Activated naive CD8-positive, alpha-beta T cell treated with anti-CD3 and anti-CD28 coated beads, Interleukin-2, amount 50 U/mL, for 24 hours (primary cell): ENCODE data around the gene MFF.
"Not testable (repeated sequence)": the region's sequence is repeated elsewhere in the genome, so short reads cannot be mapped to it uniquely, and the experiment has no call there.

Experiments
- ATAC-seq: fragments of 150-1000 bp; cut with Tn5 transposase; one replicate; pipeline ENCODE4 v1.10.0; 2021
- DNase-seq: peaks from one replicate; pipeline ENCODE4 v3.0.0; 2021
- H3K27ac Mint-ChIP-seq: one replicate; pipeline ENCODE4 v1.8.0; 2021; ENCODE audit warnings: mild to moderate bottlenecking, mixed read lengths
- H3K27me3 Mint-ChIP-seq: one replicate; pipeline ENCODE4 v1.8.0; 2021; ENCODE audit warnings: mixed read lengths
- H3K36me3 Mint-ChIP-seq: one replicate; pipeline ENCODE4 v1.8.0; 2021; ENCODE audit warnings: low read depth, mixed read lengths
- H3K4me1 Mint-ChIP-seq: one replicate; pipeline ENCODE4 v1.8.0; 2021; ENCODE audit warnings: mixed read lengths
- H3K4me3 Mint-ChIP-seq: one replicate; pipeline ENCODE4 v1.8.0; 2021; ENCODE audit warnings: mild to moderate bottlenecking, moderate library complexity, mixed read lengths
- H3K9me3 Mint-ChIP-seq: one replicate; pipeline ENCODE4 v1.8.0; 2021; ENCODE audit warnings: mixed read lengths

Gene MFF

DNA sequence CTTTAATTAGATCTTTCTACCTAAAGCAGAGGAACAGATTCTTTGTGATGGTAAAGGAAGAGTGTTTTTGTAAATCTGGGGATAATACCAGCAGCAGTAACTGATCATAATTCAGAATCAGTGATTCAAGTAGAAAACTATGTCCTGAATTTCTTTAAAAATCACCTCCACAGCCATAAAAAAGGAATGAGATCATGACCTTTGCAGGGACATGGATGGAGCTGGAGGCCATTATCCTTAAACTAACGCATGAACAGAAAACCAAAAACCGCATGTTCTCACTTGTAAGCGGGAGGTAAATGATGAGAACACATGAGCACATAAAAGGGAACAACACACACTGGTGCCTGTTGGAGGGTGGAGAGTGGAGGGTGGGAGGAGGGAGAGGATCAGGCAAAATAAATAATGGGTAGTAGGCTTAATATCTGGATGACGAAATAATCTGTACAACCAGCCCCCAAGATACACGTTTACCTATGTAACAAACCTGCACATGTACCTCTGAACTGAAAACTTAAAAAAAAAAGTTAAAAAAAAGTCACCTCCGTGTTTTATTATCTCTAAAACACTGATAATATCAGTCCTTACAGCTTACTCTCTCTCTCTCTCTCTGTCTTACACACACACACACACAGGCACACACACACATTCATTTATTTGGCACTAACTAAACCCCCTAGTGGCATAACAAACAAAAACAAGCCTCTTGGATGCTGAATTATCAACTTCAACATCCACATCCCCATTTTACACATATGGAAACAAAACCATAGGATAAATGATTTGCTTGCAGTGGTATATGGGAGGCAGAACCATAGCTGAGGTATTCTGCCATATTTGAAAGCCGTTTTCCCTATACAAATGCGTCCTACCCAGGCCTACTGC is 52.7 kb downstream of the MFF start:
- Mint-ChIP-seq H3K27ac (no peak overlapping the region), H3K27me3 (no peaks in the 10 kb centered on the region), H3K9me3 (peaks cover 11% of the 10 kb centered on the region), H3K4me3 (no peak overlapping the region), H3K4me1 (peaks cover 24% of the 10 kb centered on the region), H3K36me3 (peaks cover 3% of the 10 kb centered on the region)
- DNase-seq (no peak), ATAC-seq (no peak)

DNA sequence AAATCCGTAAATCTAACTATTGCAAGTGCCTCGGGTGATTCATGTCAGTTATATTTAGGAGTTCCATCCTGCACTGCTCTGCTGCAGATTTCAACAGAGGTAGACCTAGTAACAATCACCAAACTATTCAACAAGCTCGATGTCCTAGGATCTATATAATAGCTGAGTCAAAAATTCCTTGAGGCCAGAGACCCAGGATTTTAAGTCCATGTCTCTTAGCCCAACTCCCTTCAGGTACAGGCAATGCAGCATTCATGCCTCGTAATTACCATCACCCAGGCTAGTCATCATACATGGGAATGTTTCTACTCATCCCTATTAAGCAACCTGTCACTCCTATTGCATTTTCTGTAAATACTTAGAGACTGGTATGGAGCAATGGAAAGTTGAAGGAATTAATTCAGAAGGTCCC is 53.3 kb downstream of the MFF start:
- H3K36me3 Mint-ChIP-seq: peaks cover 3% of the 10 kb centered on the region
- H3K27me3 Mint-ChIP-seq: no peaks in the 10 kb centered on the region
- DNase-seq (no peak), ATAC-seq (no peak)
- H3K9me3 Mint-ChIP-seq: peaks cover 11% of the 10 kb centered on the region
- H3K4me1 Mint-ChIP-seq: peaks cover 25% of the 10 kb centered on the region
- H3K27ac Mint-ChIP-seq: no peak overlapping the region
- no peak overlapping the region for H3K4me3 Mint-ChIP-seq

GRCh38 chr2:227379095-227379494 is 54.0 kb downstream of the MFF start, which contains the start of gene TM4SF20:
TSS of gene TM4SF20 (minus strand) at chr2:227379306. CDS start at chr2:227379268, 38 bp downstream.
- Mint-ChIP-seq H3K27ac (no peak within 1 kb of the TSS), H3K4me3 (no peak within 1 kb of the TSS), H3K4me1 (peaks cover 22% of the 10 kb centered on the region), H3K27me3 (no peaks in the 10 kb centered on the region), H3K36me3 (peaks cover 3% of the 10 kb centered on the region), H3K9me3 (peaks cover 15% of the 10 kb centered on the region)
- no peak for ATAC-seq
- no peak for DNase-seq

DNA sequence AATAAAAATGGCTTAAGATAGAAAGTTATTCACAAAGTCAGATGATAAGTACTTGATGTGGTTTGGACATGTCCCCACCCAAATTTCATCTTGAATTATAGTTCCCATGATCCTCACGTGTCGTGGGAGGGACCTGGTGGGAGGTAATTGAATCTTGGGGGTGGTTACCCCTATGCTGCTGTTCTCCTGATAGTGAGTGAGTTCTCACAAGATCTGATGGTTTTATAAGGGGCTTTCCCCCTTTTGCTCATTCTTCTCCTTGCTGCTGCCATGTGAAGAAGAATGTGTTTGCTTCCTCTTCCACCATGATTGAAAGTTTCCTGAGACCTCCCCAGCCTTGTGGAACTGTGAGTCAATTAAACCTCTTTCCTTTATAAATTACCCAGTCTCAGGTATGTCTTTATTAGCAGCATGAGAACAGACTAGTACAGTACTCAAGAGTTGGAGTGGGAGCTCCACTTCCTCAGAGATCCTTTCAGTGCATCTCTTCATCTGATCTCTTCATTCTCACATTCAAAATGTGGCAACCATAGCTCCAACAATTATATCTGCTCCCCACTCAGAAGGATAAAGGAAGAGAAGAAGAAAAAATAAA is 57.3 kb downstream of the MFF start:
- DNase-seq: not testable (repeated sequence)
- H3K27ac Mint-ChIP-seq: peak overlapping the region; percentile 58

DNA sequence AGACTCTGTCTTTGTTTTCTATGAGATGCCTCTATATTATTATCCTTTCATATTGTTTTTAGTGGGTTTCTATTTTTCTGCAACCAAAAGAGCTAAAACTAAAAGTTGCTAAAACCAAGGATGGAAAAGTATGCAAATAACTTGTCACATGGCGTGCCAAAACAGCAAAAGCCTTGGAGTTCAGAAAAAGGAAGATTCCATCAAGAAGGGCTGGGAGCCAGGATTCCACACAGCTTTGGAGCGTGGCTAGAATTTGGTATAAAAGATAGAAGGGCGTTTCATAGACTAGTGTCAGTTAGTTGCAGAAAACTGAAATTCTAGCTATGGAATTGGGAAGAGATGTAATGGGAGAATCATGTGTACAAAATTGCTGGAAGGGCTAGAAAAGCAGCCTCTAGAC is 58.6 kb downstream of the MFF start:
- DNase-seq: no peak
- peaks cover 2% of the 10 kb centered on the region for H3K27me3 Mint-ChIP-seq
- ATAC-seq: no peak
- H3K4me1 Mint-ChIP-seq: peaks cover 23% of the 10 kb centered on the region
- peaks cover 15% of the 10 kb centered on the region for H3K9me3 Mint-ChIP-seq
- no peak overlapping the region for H3K27ac Mint-ChIP-seq
- no peak overlapping the region for H3K4me3 Mint-ChIP-seq
- peaks cover 3% of the 10 kb centered on the region for H3K36me3 Mint-ChIP-seq

More for the DNA sequence above, 57.3 kb downstream of the MFF start:
- H3K4me3 Mint-ChIP-seq, H3K27me3 Mint-ChIP-seq, H3K36me3 Mint-ChIP-seq: not testable (repeated sequence)
- peak; percentile 47 for ATAC-seq
- peaks cover 15% of the 10 kb centered on the region for H3K9me3 Mint-ChIP-seq
- H3K4me1 Mint-ChIP-seq: peaks cover 23% of the 10 kb centered on the region

- Mint-ChIP-seq H3K27ac (no peak overlapping the region), H3K27me3 (peaks cover 2% of the 10 kb centered on the region), H3K9me3 (peaks cover 13% of the 10 kb centered on the region), H3K4me3 (no peak overlapping the region), H3K4me1 (peaks cover 21% of the 10 kb centered on the region), H3K36me3 (peaks cover 3% of the 10 kb centered on the region)
- ATAC-seq (no peak), DNase-seq (no peak)
Observed at GRCh38 chr2:227386630-227387029, 61.6 kb downstream of the MFF start.

DNA sequence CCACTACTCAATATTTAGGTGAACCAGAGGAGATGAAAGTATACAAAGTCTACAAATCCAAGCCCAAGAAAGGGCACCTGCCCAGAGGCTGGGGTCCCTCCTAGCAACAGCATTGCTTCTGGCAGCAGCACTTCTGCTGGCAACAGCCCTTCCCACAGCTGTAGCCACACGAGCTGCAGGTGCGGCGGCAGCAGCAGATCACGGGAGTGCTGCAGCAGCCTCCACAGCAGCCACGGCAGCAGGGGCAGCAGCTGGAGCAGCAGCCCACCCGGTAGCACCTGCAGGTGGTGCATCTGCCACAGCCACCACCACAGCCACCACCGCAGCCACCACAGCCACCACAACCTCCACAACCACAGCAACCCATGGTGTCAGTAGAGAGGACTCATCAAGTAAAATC is 62.5 kb downstream of the MFF start, which contains the start of gene SCYGR1:
Gene SCYGR1 (minus strand): TSS at position 367 of the 400 bp plus-strand sequence. CDS start 0 bp downstream, at position 367.
- not testable (repeated sequence) for DNase-seq, ATAC-seq, H3K27ac Mint-ChIP-seq, H3K9me3 Mint-ChIP-seq, H3K36me3 Mint-ChIP-seq, H3K4me3 Mint-ChIP-seq, H3K27me3 Mint-ChIP-seq
- H3K4me1 Mint-ChIP-seq: peaks cover 11% of the 10 kb centered on the region

GRCh38 chr2:227388537-227389011 is 63.5 kb downstream of the MFF start:
- Mint-ChIP-seq H3K4me3 (no peak overlapping the region), H3K27me3 (peaks cover 2% of the 10 kb centered on the region), H3K27ac (no peak overlapping the region), H3K4me1 (peaks cover 10% of the 10 kb centered on the region), H3K9me3 (peaks cover 4% of the 10 kb centered on the region), H3K36me3 (no peaks in the 10 kb centered on the region)
- no peak for ATAC-seq
- DNase-seq: no peak

DNA sequence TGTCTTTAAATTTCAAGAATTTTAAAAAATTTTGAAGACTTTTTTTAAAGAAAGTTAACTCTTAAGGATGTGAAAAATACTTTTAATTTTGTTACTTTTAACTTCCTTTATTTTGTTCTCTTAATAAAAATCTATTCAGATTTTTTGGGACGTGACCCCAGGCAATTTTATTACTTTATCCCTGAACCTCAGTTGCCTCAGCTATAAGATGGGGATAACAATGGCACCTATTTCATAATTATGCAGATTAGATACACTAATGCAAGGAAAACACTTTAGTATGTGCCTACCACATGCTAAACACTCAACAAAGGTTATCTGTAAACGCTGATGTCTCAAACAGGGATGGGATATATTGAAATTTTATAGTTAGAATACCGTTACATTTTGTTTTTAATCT is 64.2 kb downstream of the MFF start:
- ATAC-seq (no peak), DNase-seq (no peak)
- H3K4me1 Mint-ChIP-seq: peaks cover 10% of the 10 kb centered on the region
- no peaks in the 10 kb centered on the region for H3K9me3 Mint-ChIP-seq
- no peak overlapping the region for H3K27ac Mint-ChIP-seq
- no peak overlapping the region for H3K4me3 Mint-ChIP-seq
- H3K36me3 Mint-ChIP-seq: no peaks in the 10 kb centered on the region
- peaks cover 2% of the 10 kb centered on the region for H3K27me3 Mint-ChIP-seq

GRCh38 chr2:227389661-227390060 is 64.6 kb downstream of the MFF start:
- no peak overlapping the region for H3K27ac Mint-ChIP-seq
- ATAC-seq (no peak), DNase-seq (no peak)
- H3K36me3 Mint-ChIP-seq: no peaks in the 10 kb centered on the region
- peaks cover 2% of the 10 kb centered on the region for H3K27me3 Mint-ChIP-seq
- peaks cover 10% of the 10 kb centered on the region for H3K4me1 Mint-ChIP-seq
- no peak overlapping the region for H3K4me3 Mint-ChIP-seq
- no peaks in the 10 kb centered on the region for H3K9me3 Mint-ChIP-seq

GRCh38 chr2:227390468-227391256 is 65.6 kb downstream of the MFF start:
- Mint-ChIP-seq H3K4me3 (no peak overlapping the region), H3K36me3 (no peaks in the 10 kb centered on the region), H3K27ac (no peak overlapping the region), H3K27me3 (peaks cover 2% of the 10 kb centered on the region), H3K4me1 (peaks cover 10% of the 10 kb centered on the region), H3K9me3 (no peaks in the 10 kb centered on the region)
- no peak for DNase-seq
- ATAC-seq: no peak

- no peaks in the 10 kb centered on the region for H3K9me3 Mint-ChIP-seq
- no peaks in the 10 kb centered on the region for H3K36me3 Mint-ChIP-seq
- no peak overlapping the region for H3K4me3 Mint-ChIP-seq
- no peak for DNase-seq
- ATAC-seq: no peak
- no peaks in the 10 kb centered on the region for H3K27me3 Mint-ChIP-seq
- no peak overlapping the region for H3K27ac Mint-ChIP-seq
- peaks cover 10% of the 10 kb centered on the region for H3K4me1 Mint-ChIP-seq
Observed at GRCh38 chr2:227394401-227394800, 69.3 kb downstream of the MFF start.

DNA sequence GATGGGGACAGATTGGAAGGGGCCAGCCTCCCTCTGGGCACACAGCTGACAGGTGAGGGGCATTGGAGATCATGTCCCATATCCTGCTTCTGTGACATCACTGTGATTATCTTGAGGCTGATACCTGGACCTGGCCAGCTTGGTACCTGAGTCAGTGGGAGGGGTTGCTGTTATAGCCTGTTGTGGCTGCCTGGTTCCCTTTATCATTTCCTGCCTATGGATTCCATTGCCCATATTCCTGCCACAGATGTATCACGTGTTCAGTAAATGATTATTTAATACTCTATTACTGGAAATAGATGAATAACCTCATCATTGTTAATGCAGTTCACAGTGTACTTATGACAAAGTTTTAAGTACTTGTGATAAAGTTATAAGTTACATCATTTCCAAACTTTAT is 70.5 kb downstream of the MFF start:
- H3K4me3 Mint-ChIP-seq: no peak overlapping the region
- DNase-seq: no peak
- no peak overlapping the region for H3K27ac Mint-ChIP-seq
- no peaks in the 10 kb centered on the region for H3K27me3 Mint-ChIP-seq
- H3K9me3 Mint-ChIP-seq: no peaks in the 10 kb centered on the region
- H3K36me3 Mint-ChIP-seq: no peaks in the 10 kb centered on the region
- H3K4me1 Mint-ChIP-seq: peaks cover 10% of the 10 kb centered on the region
- no peak for ATAC-seq

DNA sequence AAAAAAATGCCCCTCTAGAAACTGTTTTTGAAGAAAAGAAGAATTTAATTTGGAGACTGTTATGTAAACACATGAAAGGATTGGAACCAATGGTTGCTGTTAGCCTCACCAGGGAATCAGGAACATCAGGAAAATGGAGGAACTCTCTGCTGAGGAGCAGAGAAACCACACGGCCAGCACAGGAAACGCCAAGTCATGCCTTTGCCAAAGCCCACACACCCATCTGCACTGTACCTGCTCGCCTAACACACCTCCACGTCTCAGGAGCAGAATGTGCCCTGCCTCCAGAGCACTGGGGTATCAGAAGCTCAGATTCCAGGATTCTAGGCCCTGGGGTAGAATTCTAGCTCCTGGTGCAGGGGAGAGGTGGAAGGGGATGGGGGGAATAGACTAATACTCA is 72.5 kb downstream of the MFF start:
- ATAC-seq (peak; percentile 36), DNase-seq (no peak)
- Mint-ChIP-seq H3K4me3 (no peak overlapping the region), H3K36me3 (no peaks in the 10 kb centered on the region), H3K9me3 (no peaks in the 10 kb centered on the region), H3K27me3 (peaks cover 2% of the 10 kb centered on the region), H3K27ac (no peak overlapping the region), H3K4me1 (peaks cover 19% of the 10 kb centered on the region)
